WTC11 (cell line): ENCODE data around the gene PSAT1. TPM values are rescaled to one million over a fixed set of nuclear protein-coding genes. Genes with fewer than 3 reads are reported as not detected.

Source experiments
- ATAC-seq: fragments of 200-7000 bp; cut with Tn5 transposase; 2 replicates; pipeline ENCODE4 v1.10.0; 2021; ENCODE audit warnings: mild to moderate bottlenecking, moderate library complexity
- CTCF ChIA-PET: fragments of 300-600 bp; sonication (Branson Sonifier 250); formaldehyde crosslinking; loops from one replicate; lab custom pipeline; 2021; ENCODE audit warnings: antibody characterized with exemption; lab: Charles Lee
- POLR2A ChIA-PET: fragments of 350-600 bp; sonication (Branson Sonifier 250); formaldehyde crosslinking; loops from one replicate; lab custom pipeline; 2021; ENCODE audit warnings: antibody characterized with exemption; lab: Charles Lee
- DNase-seq: peaks from one replicate; pipeline ENCODE4 v3.0.0; 2021; ENCODE audit warnings: low spot score
- H3K27ac Mint-ChIP-seq: 2 replicates; pipeline ENCODE4 v1.8.0; 2021; ENCODE audit warnings: mixed read lengths
- H3K27me3 Mint-ChIP-seq: 2 replicates; pipeline ENCODE4 v1.8.0; 2021; ENCODE audit warnings: low read depth, mild to moderate bottlenecking, moderate library complexity, mixed read lengths
- H3K36me3 Mint-ChIP-seq: 2 replicates; pipeline ENCODE4 v1.8.0; 2021; ENCODE audit warnings: mixed read lengths
- H3K4me1 Mint-ChIP-seq: 2 replicates; pipeline ENCODE4 v1.8.0; 2022; ENCODE audit warnings: mixed read lengths
- H3K4me3 Mint-ChIP-seq: 2 replicates; pipeline ENCODE4 v1.8.0; 2021; ENCODE audit warnings: mild to moderate bottlenecking, moderate library complexity, mixed read lengths
- H3K9me3 Mint-ChIP-seq: 2 replicates; pipeline ENCODE4 v1.8.0; 2021; ENCODE audit warnings: mixed read lengths
- AFF4 ChIP-seq: sonication (generic); formaldehyde crosslinking; IDR thresholded peaks from 2 replicates; pipeline ENCODE4 v1.8.1; 2023; ENCODE audit warnings: mild to moderate bottlenecking, missing genetic modification reagents, borderline replicate concordance
- ARID4B ChIP-seq: sonication (generic); formaldehyde crosslinking; IDR thresholded peaks from 2 replicates; pipeline ENCODE4 v1.8.0; 2023; ENCODE audit warnings: missing genetic modification reagents, mild to moderate bottlenecking, borderline replicate concordance
- CREM ChIP-seq: sonication (generic); formaldehyde crosslinking; IDR thresholded peaks from 2 replicates; pipeline ENCODE4 v1.8.1; 2022; ENCODE audit warnings: mild to moderate bottlenecking, missing genetic modification reagents, moderate library complexity
- CTCF ChIP-seq: fragments of 200-600 bp; IDR thresholded peaks from 2 replicates; pipeline ENCODE4 v1.8.0; 2022; ENCODE audit warnings: antibody characterized with exemption
- E2F1 ChIP-seq: sonication (generic); formaldehyde crosslinking; IDR thresholded peaks from 2 replicates; pipeline ENCODE4 v1.8.0; 2022; ENCODE audit warnings: mild to moderate bottlenecking, missing genetic modification reagents
- E2F4 ChIP-seq: sonication (generic); formaldehyde crosslinking; IDR thresholded peaks from 2 replicates; pipeline ENCODE4 v1.8.1; 2022; ENCODE audit warnings: low read depth, mild to moderate bottlenecking, moderate library complexity, missing genetic modification reagents, borderline replicate concordance
- E2F5 ChIP-seq: sonication (generic); formaldehyde crosslinking; IDR thresholded peaks from 2 replicates; pipeline ENCODE4 v1.8.1; 2022; ENCODE audit warnings: mild to moderate bottlenecking, moderate library complexity, missing genetic modification reagents
- ELF4 ChIP-seq: sonication (generic); formaldehyde crosslinking; IDR thresholded peaks from 2 replicates; pipeline ENCODE4 v1.8.1; 2022; ENCODE audit warnings: low read depth, mild to moderate bottlenecking, moderate library complexity, missing genetic modification reagents
- EMX1 ChIP-seq: fragments of 250-450 bp; sonication (Bioruptor Pico); IDR thresholded peaks from 2 replicates; pipeline ENCODE4 v1.8.0; 2021; ENCODE audit warnings: mild to moderate bottlenecking
- ETV6 ChIP-seq: sonication (generic); formaldehyde crosslinking; IDR thresholded peaks from 2 replicates; pipeline ENCODE4 v1.8.1; 2022; ENCODE audit warnings: mild to moderate bottlenecking, missing genetic modification reagents
- HMGXB4 ChIP-seq: sonication (generic); formaldehyde crosslinking; IDR thresholded peaks from 2 replicates; pipeline ENCODE4 v1.8.1; 2023; ENCODE audit warnings: mild to moderate bottlenecking, moderate library complexity, missing genetic modification reagents
- PREB ChIP-seq: sonication (generic); formaldehyde crosslinking; IDR thresholded peaks from 2 replicates; pipeline ENCODE4 v1.8.1; 2022; ENCODE audit warnings: mild to moderate bottlenecking, missing genetic modification reagents, moderate library complexity, borderline replicate concordance
- RELA ChIP-seq: sonication (generic); formaldehyde crosslinking; IDR thresholded peaks from 2 replicates; pipeline ENCODE4 v1.8.1; 2022; ENCODE audit warnings: missing genetic modification reagents, mild to moderate bottlenecking, borderline replicate concordance
- ZMAT4 ChIP-seq: fragments of 250-450 bp; sonication (Bioruptor Pico); IDR thresholded peaks from 2 replicates; pipeline ENCODE4 v1.9.0; 2021; ENCODE audit warnings: mild to moderate bottlenecking
- ZNF263 ChIP-seq: sonication (generic); formaldehyde crosslinking; IDR thresholded peaks from 2 replicates; pipeline ENCODE4 v1.8.1; 2022; ENCODE audit warnings: low read depth, mild to moderate bottlenecking, moderate library complexity, missing genetic modification reagents
- ZNF423 ChIP-seq: fragments of 250-450 bp; sonication (Bioruptor Pico); IDR thresholded peaks from 2 replicates; pipeline ENCODE4 v2.1.2; 2022; ENCODE audit warnings: mild to moderate bottlenecking, moderate library complexity
- ZNF425 ChIP-seq: fragments of 250-450 bp; sonication (Bioruptor Pico); conservative IDR thresholded peaks from 2 replicates; pipeline ENCODE4 v1.9.0; 2021; ENCODE audit warnings: mild to moderate bottlenecking
- total RNA-seq: library from RNA; stranded (reverse); gene quantifications from 3 replicates; pipeline ENCODE4 v1.2.3, GENCODE V29; 2021

The PSAT1 gene
- total RNA-seq, 1 experiment from 2014 or later: 240 TPM

GRCh38 chr9:78295177-78295575, 1.7 kb upstream of the PSAT1 start:
- H3K36me3 Mint-ChIP-seq: peaks cover 13% of the 10 kb centered on the region
- ATAC-seq: no peak
- H3K9me3 Mint-ChIP-seq: no peaks in the 10 kb centered on the region
- POLR2A ChIA-PET: no interaction called here
- H3K27me3 Mint-ChIP-seq: no peaks in the 10 kb centered on the region
- DNase-seq: no peak
- H3K4me1 Mint-ChIP-seq: peaks cover 34% of the 10 kb centered on the region
- CTCF ChIA-PET: no interaction called here
- peak overlapping the region; percentile 91 for H3K4me3 Mint-ChIP-seq
- H3K27ac Mint-ChIP-seq: peak overlapping the region; percentile 10; the same call in 1 of the 2 replicates
- TF ChIP-seq PREB (CRISPR knock-in tag) (no peak), ARID4B (CRISPR knock-in tag) (no peak), ZNF425 (CRISPR knock-in tag) (no peak), E2F4 (CRISPR knock-in tag) (no peak), RELA (CRISPR knock-in tag) (no peak), CTCF (no peak), HMGXB4 (CRISPR knock-in tag) (no peak), EMX1 (no peak), E2F1 (no peak), ETV6 (no peak), CREM (CRISPR knock-in tag) (no peak), ELF4 (CRISPR knock-in tag) (no peak), ZNF263 (CRISPR knock-in tag) (no peak), ZMAT4 (no peak), ZNF423 (CRISPR knock-in tag) (no peak), E2F5 (no peak), AFF4 (CRISPR knock-in tag) (no peak)
